ENCODE data around the gene TPPP2.

- TF ChIP-seq CTCF (IDR thresholded peaks at IDR 0.05; ENCODE audit: low read depth, low read length, missing input control) (no peak), GABPA (IDR thresholded peaks at IDR 0.05 in 1 of 2, conservative IDR thresholded peaks at IDR 0.05 in 1 of 2) (no peak), RXRA (IDR thresholded peaks at IDR 0.05) (no peak), REST (IDR thresholded peaks at IDR 0.05) (no peak), ATF3 (IDR thresholded peaks at IDR 0.05) (no peak), YY1 (IDR thresholded peaks at IDR 0.05) (no peak)
Observed at GRCh38 chr14:21023174-21023573, 6.8 kb upstream of the TPPP2 start.

Data from liver (tissue), 3 donors.